Measurements from ENCODE around the gene ARSI. TPM values are rescaled to one million over a fixed set of nuclear protein-coding genes. Genes with fewer than 3 reads are reported as not detected.
A peak's percentile ranks its signal among the peaks of the same experiment; 100 is the strongest.

The ARSI gene
- total RNA-seq, 1 donor = 4.7 TPM

DNA sequence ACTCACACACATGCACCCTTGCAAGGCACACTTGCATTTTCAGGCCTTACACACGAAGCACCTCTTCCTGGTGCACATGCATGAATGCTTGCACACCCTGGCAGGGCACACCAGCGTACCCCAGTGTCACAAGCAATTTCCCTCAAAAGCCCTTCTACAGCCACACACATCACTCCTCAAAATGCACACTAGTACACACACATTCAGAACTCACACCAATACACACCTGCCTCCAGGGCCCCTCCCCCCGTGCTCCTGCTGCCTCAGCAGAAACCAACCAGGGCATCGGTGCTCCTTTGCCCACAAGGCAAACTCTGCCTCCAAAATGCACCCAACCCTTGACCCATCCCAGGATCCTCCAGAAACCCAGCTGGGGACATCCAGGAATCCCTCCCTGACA is 14.3 kb downstream of the ARSI start:
- Histone ChIP-seq H3K4me3 (ENCODE audit: insufficient read depth, low read length) (no peak overlapping the region), H3K9me3 (ENCODE audit: low read depth, low read length) (no peaks in the 10 kb centered on the region), H2AFZ (ENCODE audit: low read length) (no peak overlapping the region), H3K4me1 (ENCODE audit: insufficient read depth, low read length) (peaks cover 25% of the 10 kb centered on the region), H4K20me1 (ENCODE audit: insufficient read depth, low read length) (no peaks in the 10 kb centered on the region), H3K36me3 (ENCODE audit: insufficient read depth, low read length) (no peaks in the 10 kb centered on the region), H3K27me3 (ENCODE audit: insufficient read depth, low read length) (no peaks in the 10 kb centered on the region), H3K4me2 (ENCODE audit: insufficient read depth, low read length) (no peak overlapping the region), H3K79me2 (ENCODE audit: insufficient read depth, low read length) (no peaks in the 10 kb centered on the region), H3K27ac (ENCODE audit: low read depth, low read length) (no peak overlapping the region)
- TF ChIP-seq, protein P1, sequence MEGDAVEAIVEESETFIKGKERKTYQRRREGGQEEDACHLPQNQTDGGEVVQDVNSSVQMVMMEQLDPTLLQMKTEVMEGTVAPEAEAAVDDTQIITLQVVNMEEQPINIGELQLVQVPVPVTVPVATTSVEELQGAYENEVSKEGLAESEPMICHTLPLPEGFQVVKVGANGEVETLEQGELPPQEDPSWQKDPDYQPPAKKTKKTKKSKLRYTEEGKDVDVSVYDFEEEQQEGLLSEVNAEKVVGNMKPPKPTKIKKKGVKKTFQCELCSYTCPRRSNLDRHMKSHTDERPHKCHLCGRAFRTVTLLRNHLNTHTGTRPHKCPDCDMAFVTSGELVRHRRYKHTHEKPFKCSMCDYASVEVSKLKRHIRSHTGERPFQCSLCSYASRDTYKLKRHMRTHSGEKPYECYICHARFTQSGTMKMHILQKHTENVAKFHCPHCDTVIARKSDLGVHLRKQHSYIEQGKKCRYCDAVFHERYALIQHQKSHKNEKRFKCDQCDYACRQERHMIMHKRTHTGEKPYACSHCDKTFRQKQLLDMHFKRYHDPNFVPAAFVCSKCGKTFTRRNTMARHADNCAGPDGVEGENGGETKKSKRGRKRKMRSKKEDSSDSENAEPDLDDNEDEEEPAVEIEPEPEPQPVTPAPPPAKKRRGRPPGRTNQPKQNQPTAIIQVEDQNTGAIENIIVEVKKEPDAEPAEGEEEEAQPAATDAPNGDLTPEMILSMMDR (IDR thresholded peaks at IDR 0.05; ENCODE audit: extremely low read depth, low read depth, low read length) = no peak
- no peak for DNase-seq (ENCODE audit: insufficient read length, low spot score, missing footprints)

DNA sequence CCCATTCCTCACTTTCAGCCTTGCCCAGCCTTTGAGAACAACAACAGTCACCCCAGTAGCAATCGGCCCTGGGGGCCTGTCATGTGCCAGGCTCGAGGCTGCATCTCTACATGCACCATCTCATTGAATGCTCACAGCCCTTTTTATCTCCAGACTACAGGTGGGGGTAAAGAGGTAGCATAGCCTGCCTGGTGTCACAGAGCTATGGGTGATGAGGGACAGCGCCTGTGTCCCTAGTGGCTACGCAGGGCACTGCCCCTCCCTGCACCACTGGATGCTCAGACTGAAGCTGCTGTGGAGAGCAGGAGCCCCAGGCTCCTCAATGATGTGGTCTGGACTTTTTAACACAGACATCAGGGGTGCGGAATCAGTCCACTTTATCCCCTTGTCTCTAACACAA is 15.9 kb downstream of the ARSI start:
- H3K27ac ChIP-seq (ENCODE audit: low read depth, low read length) = no peak overlapping the region
- H2AFZ ChIP-seq (ENCODE audit: low read length) = no peak overlapping the region
- H3K36me3 ChIP-seq (ENCODE audit: insufficient read depth, low read length) = no peaks in the 10 kb centered on the region
- no peaks in the 10 kb centered on the region for H3K79me2 ChIP-seq (ENCODE audit: insufficient read depth, low read length)
- peaks cover 18% of the 10 kb centered on the region for H3K4me1 ChIP-seq (ENCODE audit: insufficient read depth, low read length)
- no peak overlapping the region for H3K4me3 ChIP-seq (ENCODE audit: insufficient read depth, low read length)
- no peaks in the 10 kb centered on the region for H4K20me1 ChIP-seq (ENCODE audit: insufficient read depth, low read length)
- TF ChIP-seq, protein P1 (IDR thresholded peaks at IDR 0.05; ENCODE audit: extremely low read depth, low read depth, low read length) = no peak
- H3K27me3 ChIP-seq (ENCODE audit: insufficient read depth, low read length) = no peaks in the 10 kb centered on the region
- peak; percentile 38 for DNase-seq (ENCODE audit: insufficient read length, low spot score, missing footprints)
- H3K4me2 ChIP-seq (ENCODE audit: insufficient read depth, low read length) = no peak overlapping the region
- no peaks in the 10 kb centered on the region for H3K9me3 ChIP-seq (ENCODE audit: low read depth, low read length)

DNA sequence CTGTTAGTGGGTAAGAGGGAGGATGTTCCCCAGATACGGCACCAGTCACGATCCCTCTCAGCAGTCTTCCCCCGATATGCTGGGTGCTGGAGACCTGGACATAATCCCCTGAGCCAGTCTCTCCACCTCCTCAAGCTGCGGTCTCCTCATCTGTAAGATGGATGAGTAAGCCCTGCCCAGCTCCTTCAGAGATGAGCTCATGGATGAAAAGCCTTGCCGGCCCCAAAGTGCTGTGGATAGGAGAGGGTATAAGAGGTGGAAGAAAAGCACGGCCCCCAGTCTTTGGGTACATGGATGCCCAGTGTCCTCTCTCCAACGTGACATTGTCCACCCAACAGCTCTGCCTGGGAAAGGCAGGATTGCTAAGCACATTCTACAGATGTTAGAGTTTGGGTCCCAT is 17.6 kb downstream of the ARSI start:
- H3K36me3 ChIP-seq (ENCODE audit: insufficient read depth, low read length) = no peaks in the 10 kb centered on the region

DNA sequence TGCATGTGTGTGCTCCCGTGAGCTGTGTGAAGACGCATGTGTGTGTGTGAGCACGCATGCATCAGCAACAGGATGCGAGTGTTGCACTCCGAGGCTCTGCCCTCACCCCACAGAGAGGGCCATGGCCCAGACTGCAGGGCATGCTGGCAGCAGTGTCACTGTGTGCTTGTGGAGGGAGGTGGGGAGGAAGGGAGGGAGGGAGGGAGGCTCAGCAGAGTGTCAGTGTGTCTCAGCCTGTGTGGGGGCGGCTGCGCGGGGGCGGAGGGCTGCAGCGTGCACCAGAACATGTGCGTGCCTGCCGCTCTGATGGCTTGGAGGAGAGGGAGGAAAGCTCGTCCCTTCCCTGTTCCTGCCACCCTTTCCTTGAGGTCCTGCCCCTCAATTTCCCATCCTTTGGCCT is 18.4 kb downstream of the ARSI start:
- peaks cover 11% of the 10 kb centered on the region for H3K4me1 ChIP-seq (ENCODE audit: insufficient read depth, low read length)
- no peaks in the 10 kb centered on the region for H3K79me2 ChIP-seq (ENCODE audit: insufficient read depth, low read length)
- no peaks in the 10 kb centered on the region for H3K9me3 ChIP-seq (ENCODE audit: low read depth, low read length)
- H3K4me3 ChIP-seq (ENCODE audit: insufficient read depth, low read length) = no peak overlapping the region
- H4K20me1 ChIP-seq (ENCODE audit: insufficient read depth, low read length) = no peaks in the 10 kb centered on the region
- H3K27me3 ChIP-seq (ENCODE audit: insufficient read depth, low read length) = no peaks in the 10 kb centered on the region
- no peak overlapping the region for H2AFZ ChIP-seq (ENCODE audit: low read length)
- H3K4me2 ChIP-seq (ENCODE audit: insufficient read depth, low read length) = no peak overlapping the region
- no peak for DNase-seq (ENCODE audit: insufficient read length, low spot score, missing footprints)
- H3K36me3 ChIP-seq (ENCODE audit: insufficient read depth, low read length) = no peaks in the 10 kb centered on the region
- TF ChIP-seq, protein P1 (IDR thresholded peaks at IDR 0.05; ENCODE audit: extremely low read depth, low read depth, low read length) = no peak
- no peak overlapping the region for H3K27ac ChIP-seq (ENCODE audit: low read depth, low read length)

More for the DNA sequence above, 17.6 kb downstream of the ARSI start:
- DNase-seq (ENCODE audit: insufficient read length, low spot score, missing footprints) = peak; percentile 90
- no peak overlapping the region for H3K4me2 ChIP-seq (ENCODE audit: insufficient read depth, low read length)
- H2AFZ ChIP-seq (ENCODE audit: low read length) = no peak overlapping the region
- no peaks in the 10 kb centered on the region for H3K79me2 ChIP-seq (ENCODE audit: insufficient read depth, low read length)
- TF ChIP-seq, protein P1 (IDR thresholded peaks at IDR 0.05; ENCODE audit: extremely low read depth, low read depth, low read length) = no peak
- H3K4me1 ChIP-seq (ENCODE audit: insufficient read depth, low read length) = peaks cover 11% of the 10 kb centered on the region
- H3K4me3 ChIP-seq (ENCODE audit: insufficient read depth, low read length) = no peak overlapping the region
- no peaks in the 10 kb centered on the region for H4K20me1 ChIP-seq (ENCODE audit: insufficient read depth, low read length)
- H3K9me3 ChIP-seq (ENCODE audit: low read depth, low read length) = no peaks in the 10 kb centered on the region
- H3K27ac ChIP-seq (ENCODE audit: low read depth, low read length) = no peak overlapping the region
- H3K27me3 ChIP-seq (ENCODE audit: insufficient read depth, low read length) = no peaks in the 10 kb centered on the region

All from osteoblast (primary cell).